NCI-H2107 treated with DMSO at 0.1 percent for 48 hours (cell line): ENCODE measurements around the gene NPDC1.

ENCODE experiments used
- DNase-seq: peaks from one replicate; lab custom pipeline; 2025; ENCODE audit not compliant: unreplicated experiment; lab: John Stamatoyannopoulos, UW

NPDC1 gene

DNA sequence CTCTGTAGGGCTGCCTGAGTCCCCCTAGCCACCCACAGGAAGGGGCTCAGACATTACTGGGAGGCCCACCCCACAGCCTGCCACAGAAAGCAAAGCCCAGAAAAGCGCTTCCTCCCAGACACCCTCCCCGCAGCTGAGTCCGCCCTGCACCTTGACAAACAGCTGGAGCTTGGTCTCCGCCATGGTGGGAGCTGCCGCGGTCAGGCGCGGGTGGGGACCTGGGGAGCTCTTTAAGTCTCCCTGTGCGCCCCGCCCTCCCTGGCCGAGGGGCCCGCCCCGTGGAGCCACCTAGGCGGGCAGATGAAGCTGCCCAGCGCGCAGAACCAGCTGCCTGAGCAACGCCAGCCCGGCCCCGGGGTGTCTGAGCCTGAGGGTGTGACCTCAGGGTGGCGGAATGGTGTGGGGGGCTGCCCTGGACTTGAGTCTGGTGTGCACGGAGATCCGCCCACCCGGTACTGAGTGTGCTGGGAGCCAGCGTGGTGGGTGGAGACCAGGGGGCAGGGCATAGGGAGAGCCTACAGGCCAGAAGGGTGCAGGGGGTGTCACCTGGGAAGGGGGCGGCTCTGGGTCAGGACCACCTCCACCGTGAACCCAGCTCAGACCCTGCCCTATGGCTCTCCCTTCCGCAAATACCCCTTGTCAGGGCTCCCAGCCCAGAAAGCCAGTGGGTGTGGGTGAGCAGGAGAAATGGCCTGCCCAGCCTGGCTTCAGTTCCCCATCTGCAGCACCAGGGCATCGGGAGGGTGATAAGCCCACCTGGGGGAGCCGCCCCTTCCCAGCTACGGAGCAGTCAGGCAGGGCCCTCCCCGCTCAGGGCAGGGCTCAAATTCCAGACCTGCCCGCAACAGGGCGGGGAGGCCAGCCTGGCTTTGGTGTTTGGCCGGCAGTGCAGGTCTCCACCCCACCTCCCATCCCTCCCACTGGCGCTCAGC lies 49.4 kb downstream of the NPDC1 start, which contains the start of gene CLIC3:
TSS of gene CLIC3 (minus strand) at position 208 of the 932 bp plus-strand sequence. CDS start at position 183, 25 bp downstream.
- DNase-seq: no peak

DNA sequence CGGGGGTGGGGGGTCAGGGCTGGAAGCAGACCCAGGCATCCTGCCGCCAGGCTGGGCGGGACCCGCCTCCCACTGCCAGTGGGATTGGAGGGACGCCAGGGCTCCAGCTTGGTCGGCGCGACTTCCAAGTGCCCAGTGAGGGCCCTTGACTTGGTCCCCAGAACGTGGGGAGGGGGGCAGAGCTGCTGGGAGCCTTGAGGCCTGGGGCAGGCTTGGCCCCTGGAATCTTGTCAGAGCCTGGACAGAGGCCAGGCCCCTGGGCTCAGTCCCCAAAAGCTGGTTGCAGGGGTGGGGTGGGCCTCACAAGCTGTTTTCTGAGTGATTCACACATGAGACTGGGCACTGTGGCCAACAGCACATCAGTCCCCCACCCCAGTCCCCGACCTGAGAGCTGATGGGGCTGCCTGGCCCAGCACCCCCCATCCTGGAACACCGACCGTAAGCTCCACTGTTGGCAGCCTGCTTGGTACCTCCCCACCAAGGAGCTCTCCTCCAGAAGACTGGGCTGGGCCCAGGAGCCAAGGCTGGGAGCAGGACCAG lies 50.1 kb downstream of the NPDC1 start:
- DNase-seq: no peak

DNA sequence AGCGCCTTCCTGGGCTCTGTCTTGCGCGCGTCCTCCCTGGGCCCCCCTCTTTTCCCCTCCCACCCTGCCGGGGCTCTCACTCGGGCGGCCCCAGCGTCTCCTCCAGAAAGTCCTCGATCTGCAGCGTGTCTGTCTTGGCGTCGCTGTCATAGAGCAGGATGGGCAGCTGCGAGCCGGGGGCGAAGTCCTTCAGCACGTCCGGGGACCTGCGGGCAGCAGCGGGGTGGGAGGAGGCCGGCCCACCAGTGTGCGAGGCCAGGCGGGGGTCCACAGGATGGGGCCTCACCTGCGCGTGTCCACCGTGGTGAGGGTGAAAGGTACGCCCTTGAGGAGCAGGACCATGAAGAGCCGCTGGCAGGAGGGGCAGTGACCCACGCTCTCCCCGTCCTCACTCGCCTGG lies 50.6 kb downstream of the NPDC1 start:
- no peak for DNase-seq

DNA sequence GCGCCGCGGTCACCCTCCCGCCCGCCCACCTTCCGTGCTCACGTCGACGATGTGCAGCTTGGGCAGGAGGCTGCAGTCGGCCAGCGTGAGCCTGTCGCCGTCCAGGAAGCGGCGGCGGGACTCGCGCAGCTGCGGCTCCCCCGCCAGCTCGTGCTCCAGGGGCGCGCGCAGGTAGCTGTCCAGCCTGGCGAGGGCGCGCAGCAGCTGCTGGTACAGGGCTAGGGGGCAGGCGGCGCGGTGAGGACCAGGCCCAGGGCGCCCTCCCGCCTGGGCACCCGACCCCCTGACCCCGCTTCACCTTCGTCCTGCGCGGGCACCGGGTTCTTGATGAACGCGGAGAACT lies 51.1 kb downstream of the NPDC1 start:
- DNase-seq: no peak

DNA sequence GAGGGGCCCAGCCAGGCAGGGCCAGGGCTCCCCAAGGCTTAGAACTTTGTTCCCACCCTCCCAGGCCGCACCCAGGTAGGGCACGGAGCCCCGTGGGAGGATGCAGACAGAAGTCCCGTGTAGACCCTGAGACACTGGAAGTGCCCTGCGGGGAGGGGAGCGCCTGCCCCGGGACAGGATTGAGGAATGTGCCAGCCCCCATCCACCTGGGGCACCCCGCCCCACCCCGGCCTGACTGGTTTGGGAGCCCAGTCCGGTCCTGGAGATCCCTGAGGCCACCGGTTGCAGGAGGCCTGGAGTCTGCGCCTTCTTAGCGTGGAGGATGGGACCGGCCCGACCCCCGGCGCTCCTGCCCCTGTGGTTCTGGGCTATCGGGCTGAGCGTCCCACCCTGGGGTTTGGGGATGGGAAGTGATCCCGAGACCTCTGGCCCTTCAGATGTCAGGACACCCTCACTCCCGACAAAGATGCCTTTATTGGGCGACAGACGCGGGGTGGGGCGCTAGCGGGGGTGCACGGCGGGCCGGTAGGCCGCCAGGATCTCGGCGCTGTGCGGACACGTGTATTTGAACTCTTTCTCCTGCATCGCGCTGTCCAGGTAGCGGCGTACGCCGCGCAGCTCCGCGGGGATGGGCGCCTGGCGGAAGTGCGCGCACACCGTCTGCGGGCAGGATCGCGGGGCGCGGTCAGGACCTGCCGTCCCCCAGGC lies 51.6 kb downstream of the NPDC1 start:
- DNase-seq: no peak

DNA sequence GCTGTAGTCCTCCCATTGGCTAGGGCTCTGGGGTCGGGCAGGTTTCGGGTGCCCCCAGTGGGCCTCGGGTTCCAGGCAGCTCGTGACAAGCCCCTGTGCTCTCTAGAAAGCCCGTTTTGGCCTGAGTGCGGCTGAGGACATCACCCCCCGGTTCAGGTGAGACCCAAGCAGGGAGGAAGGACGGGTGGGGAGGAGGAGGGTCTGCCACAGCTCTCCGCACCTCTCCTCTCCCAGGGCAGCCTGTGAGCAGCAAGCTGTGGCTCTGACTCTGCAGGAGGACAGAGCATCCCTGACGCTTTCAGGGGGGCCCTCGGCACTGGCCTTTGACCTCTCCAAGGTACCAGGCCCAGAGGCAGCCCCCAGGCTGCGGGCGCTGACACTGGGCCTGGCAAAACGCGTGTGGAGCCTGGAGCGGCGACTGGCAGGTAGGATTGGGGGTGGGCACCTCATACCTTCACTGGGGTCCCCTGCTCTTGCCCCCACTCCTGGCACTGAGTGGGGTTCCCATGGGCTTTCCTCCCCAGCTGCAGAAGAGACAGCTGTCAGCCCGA lies 53.1 kb downstream of the NPDC1 start:
- DNase-seq: no peak

DNA sequence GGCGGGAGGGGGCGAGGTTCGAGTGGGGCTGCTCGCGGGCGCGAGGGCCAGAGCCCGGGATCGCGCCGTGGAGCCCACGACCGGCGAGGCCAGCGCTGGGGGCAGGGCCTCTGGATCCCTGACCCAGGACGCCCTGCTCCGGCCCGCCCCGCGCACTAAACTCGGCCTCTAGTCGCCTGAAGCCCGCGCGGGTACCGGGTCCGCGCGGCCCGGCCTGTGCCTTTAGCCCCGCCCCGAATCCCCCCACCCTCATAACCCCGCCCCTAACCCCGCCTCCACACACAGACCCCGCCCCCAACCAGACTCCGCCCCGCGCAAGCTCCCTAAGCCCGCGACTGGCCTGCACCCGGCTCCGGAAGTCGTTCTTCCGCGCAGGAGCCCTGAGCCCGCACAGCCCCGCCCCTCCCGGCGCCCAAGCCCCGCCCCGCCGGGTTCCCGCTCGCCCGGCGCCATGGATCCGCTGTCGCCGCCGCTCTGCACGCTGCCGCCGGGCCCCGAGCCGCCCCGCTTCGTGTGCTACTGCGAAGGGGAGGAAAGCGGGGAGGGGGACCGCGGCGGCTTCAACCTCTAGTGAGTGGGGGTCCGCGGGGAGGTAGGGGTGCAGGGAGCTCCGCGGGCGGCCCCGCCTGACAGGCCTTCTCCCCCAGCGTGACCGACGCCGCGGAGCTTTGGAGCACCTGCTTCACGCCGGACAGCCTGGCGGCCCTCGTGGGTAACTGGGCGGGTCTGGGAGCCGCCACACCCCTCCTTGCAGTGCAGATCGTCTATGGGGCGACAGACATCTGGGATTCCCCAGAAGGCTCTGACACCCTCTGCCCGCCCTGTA lies 53.8 kb downstream of the NPDC1 start, which contains the start of gene PAXX:
TSS of gene PAXX (plus strand) at position 430 of the 826 bp plus-strand sequence. CDS start at position 452, 22 bp downstream.
- peak; percentile 59 for DNase-seq

DNA sequence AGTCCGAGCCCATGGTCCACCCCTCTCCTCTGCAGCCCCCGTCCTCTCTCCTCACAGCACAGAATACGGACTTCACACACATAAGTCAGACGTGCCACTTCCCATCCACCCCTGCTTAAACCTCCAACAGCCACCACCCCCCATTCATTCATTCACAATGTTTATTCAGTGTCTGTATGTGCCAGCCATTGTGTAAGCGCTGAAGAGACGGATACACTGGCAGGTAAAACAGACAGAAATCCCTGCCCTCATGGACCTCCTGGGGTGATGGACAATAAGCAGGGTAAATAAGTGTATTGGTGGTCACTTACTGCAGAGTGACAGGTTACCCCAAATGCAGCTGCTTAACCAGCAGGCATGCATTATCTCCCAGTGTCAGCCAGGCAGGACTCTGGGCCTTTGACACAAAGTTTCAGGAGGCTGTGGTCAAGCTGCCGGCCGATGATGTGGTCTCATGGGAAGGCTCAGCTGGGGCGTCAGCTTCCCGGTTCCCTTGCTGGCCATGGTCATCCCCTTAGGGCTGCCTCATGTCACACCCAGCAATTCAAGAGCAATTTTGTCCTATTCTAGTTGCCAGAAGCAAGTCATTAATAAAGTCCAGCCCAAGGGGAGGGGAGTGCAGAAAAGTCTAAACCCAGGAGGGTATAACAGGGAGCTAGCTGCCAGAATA lies 55.6 kb downstream of the NPDC1 start:
- DNase-seq: no peak
